Upper lobe of left lung (tissue), 4 donors: Measurements from ENCODE around the gene DENND4C.

Source experiments
- CTCF ChIP-seq, 6 experiments: fragments of 450-650 bp in 4 of 6; fragments of 200-600 bp in 2 of 6; sonication (generic) in 2 of 6; IDR thresholded peaks; one replicate each; pipeline ENCODE4 v1.5.1; 2016 to 2019; ENCODE audit warnings: antibody characterized with exemption in 6 of 6
- POLR2A ChIP-seq, 4 donors: fragments of 450-650 bp; IDR thresholded peaks; one replicate each; pipeline ENCODE4 v1.5.1; 2016 to 2017; ENCODE audit warnings: antibody characterized with exemption in 4 of 4, mild to moderate bottlenecking in 2 of 4

GRCh38 chr9:19404283-19405075 is 174.0 kb downstream of the DENND4C start:
- TF ChIP-seq POLR2A (IDR thresholded peaks at IDR 0.05) (no peak), CTCF (IDR thresholded peaks at IDR 0.05) (no peak)
